Fibroblast of lung (primary cell): ENCODE data around the gene HSPG2.

Experiments used
- EZH2 ChIP-seq: IDR thresholded peaks from 2 replicates; pipeline ENCODE4 v1.5.1; 2012; ENCODE audit warnings: low read length, control low read depth, mild to moderate bottlenecking; ENCODE audit errors: missing control alignments
- TF ChIP-seq, protein P1 (sequence below), 2 donors: IDR thresholded peaks in 1 of 2; conservative IDR thresholded peaks in 1 of 2; 1 replicate in 1 of 2; 2 replicates in 1 of 2; pipeline ENCODE4 v1.5.1; 2011 to 2012; ENCODE audit warnings: low read length in 2 of 2, control low read depth in 1 of 2, inconsistent platforms in 1 of 2, low read depth in 1 of 2, mild to moderate bottlenecking in 1 of 2

DNA sequence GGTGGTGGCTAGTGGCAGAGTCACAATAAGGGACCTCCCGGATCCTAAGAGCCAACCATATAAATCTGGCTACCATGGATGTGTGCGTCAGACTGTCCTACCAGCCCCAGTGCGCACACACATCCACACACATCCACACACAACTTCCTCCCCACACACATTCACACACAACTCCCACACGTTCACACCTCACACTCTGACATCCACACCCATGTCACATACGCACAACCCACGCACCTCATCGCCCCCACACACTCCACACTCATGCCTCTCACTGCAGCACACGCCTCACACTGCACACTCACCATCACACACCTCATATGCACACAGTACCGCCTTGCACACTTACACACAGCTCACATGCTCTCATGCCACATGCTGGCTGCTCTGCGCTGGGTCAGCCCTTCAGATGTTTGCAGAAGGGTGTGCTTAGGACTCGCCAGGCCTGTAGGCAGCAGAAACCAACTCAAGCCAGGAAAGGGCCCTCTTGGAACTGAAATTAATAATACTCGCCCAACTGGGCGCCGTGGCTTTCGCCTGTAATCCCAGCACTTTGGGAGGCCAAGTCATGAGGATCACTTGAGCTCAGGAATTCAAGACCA is 122.0 kb downstream of the HSPG2 start:
- no peak for TF ChIP-seq EZH2
- TF ChIP-seq, protein P1, sequence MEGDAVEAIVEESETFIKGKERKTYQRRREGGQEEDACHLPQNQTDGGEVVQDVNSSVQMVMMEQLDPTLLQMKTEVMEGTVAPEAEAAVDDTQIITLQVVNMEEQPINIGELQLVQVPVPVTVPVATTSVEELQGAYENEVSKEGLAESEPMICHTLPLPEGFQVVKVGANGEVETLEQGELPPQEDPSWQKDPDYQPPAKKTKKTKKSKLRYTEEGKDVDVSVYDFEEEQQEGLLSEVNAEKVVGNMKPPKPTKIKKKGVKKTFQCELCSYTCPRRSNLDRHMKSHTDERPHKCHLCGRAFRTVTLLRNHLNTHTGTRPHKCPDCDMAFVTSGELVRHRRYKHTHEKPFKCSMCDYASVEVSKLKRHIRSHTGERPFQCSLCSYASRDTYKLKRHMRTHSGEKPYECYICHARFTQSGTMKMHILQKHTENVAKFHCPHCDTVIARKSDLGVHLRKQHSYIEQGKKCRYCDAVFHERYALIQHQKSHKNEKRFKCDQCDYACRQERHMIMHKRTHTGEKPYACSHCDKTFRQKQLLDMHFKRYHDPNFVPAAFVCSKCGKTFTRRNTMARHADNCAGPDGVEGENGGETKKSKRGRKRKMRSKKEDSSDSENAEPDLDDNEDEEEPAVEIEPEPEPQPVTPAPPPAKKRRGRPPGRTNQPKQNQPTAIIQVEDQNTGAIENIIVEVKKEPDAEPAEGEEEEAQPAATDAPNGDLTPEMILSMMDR (conservative IDR thresholded peaks at IDR 0.05 in 1 of 2, IDR thresholded peaks at IDR 0.05 in 1 of 2; ENCODE audit: low read depth in 1 of 2, low read length in 2 of 2) = no peak
